Prostate gland (tissue), 2 donors: ENCODE measurements around the gene KRT85.
A peak's percentile ranks its signal among the peaks of the same experiment; 100 is the strongest.

Experiments used
- POLR2A ChIP-seq: fragments of 450-650 bp; IDR thresholded peaks from one replicate; pipeline ENCODE4 v1.6.1; 2016; ENCODE audit warnings: antibody characterized with exemption, mild to moderate bottlenecking
- TF ChIP-seq, protein P1 (sequence below), 4 experiments: fragments of 200-600 bp in 2 of 4; fragments of 450-650 bp in 2 of 4; sonication (generic) in 2 of 4; IDR thresholded peaks; 1 replicate in 3 of 4; 2 replicates in 1 of 4; pipeline ENCODE4 v1.5.1; 2016 to 2019; ENCODE audit warnings: antibody characterized with exemption in 4 of 4, mild to moderate bottlenecking in 2 of 4, moderate library complexity in 2 of 4

DNA sequence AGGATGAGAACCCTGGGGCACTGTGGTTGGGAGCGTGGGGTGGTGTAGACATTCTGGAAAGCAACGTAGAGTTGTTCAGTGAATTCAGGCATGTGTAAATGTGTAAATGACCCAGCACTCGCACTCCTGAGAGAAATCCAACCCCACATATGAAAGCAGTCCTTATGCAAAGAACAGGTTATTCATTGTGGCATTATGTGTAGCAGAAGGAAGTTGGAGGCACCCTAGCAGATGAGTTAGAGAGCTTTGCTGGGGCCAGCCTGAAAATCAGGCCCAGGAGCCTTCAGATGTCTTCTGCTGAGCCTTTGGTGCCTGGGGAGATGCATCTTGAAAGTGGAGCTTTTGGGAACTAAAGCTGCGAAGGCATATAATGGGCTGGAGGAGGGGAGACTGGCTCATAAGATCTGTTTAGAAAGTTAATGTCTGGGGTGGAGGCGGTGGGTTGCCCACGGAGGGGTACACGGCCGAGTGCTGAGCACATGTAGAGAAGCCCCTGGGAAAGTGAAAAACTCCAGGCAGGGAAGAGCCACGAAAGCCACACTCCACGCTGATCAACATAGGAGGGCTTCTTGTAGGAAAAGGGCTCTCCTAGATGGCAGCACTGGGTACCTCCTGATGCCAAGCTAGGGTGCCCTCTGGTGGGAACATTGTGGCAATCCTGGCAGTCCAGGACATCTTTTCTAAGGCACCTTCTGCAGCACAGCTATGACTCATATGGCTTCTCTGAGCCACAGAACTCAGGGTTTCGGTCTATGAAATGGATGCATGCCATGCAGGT lies 40.0 kb downstream of the KRT85 start:
- TF ChIP-seq, protein P1, sequence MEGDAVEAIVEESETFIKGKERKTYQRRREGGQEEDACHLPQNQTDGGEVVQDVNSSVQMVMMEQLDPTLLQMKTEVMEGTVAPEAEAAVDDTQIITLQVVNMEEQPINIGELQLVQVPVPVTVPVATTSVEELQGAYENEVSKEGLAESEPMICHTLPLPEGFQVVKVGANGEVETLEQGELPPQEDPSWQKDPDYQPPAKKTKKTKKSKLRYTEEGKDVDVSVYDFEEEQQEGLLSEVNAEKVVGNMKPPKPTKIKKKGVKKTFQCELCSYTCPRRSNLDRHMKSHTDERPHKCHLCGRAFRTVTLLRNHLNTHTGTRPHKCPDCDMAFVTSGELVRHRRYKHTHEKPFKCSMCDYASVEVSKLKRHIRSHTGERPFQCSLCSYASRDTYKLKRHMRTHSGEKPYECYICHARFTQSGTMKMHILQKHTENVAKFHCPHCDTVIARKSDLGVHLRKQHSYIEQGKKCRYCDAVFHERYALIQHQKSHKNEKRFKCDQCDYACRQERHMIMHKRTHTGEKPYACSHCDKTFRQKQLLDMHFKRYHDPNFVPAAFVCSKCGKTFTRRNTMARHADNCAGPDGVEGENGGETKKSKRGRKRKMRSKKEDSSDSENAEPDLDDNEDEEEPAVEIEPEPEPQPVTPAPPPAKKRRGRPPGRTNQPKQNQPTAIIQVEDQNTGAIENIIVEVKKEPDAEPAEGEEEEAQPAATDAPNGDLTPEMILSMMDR (IDR thresholded peaks at IDR 0.05) = peak; percentile 59 to 94 (median 88)
- TF ChIP-seq POLR2A = no peak
